ENCODE measurements around the gene FAAH2. TPM values are rescaled to one million over a fixed set of nuclear protein-coding genes. Genes with fewer than 3 reads are reported as not detected.
"Not testable (repeated sequence)": the region's sequence is repeated elsewhere in the genome, so short reads cannot be mapped to it uniquely, and the experiment has no call there.

Gene FAAH2
- total RNA-seq, 1 donor from 2014 or later, result 3.1 TPM

GRCh38 chrX:57379296-57379695, 92.8 kb downstream of the FAAH2 start:
- ChIA-PET POLR2A (no interaction called here), CTCF (no interaction called here)
- intact Hi-C loops (cut with micrococcal nuclease), result no loop called here
- Mint-ChIP-seq H3K4me1 (no peaks in the 10 kb centered on the region), H3K36me3 (ENCODE audit: low read depth) (no peaks in the 10 kb centered on the region), H3K9me3 (no peaks in the 10 kb centered on the region), H3K27me3 (no peaks in the 10 kb centered on the region), H3K27ac (no peak overlapping the region), H3K4me3 (no peak overlapping the region)
- ATAC-seq (ENCODE audit: low read depth) (no peak), DNase-seq (no peak)
- TF ChIP-seq CTCF (IDR thresholded peaks at IDR 0.05), result no peak

GRCh38 chrX:57380026-57380796, 93.7 kb downstream of the FAAH2 start:
- Mint-ChIP-seq H3K9me3 (no peaks in the 10 kb centered on the region), H3K4me1 (no peaks in the 10 kb centered on the region), H3K27ac (no peak overlapping the region), H3K4me3 (no peak overlapping the region), H3K36me3 (ENCODE audit: low read depth) (no peaks in the 10 kb centered on the region), H3K27me3 (no peaks in the 10 kb centered on the region)
- intact Hi-C loops (cut with micrococcal nuclease), result no loop called here
- POLR2A ChIA-PET, result no interaction called here
- CTCF ChIA-PET, result no interaction called here
- no peak for DNase-seq
- no peak for TF ChIP-seq CTCF (IDR thresholded peaks at IDR 0.05)
- ATAC-seq (ENCODE audit: low read depth), result no peak

GRCh38 chrX:57394162-57394561, 107.7 kb downstream of the FAAH2 start:
- POLR2A ChIA-PET; H3K9me3 Mint-ChIP-seq; CTCF ChIA-PET; H3K27me3 Mint-ChIP-seq; ATAC-seq (ENCODE audit: low read depth); H3K4me1 Mint-ChIP-seq; H3K27ac Mint-ChIP-seq; DNase-seq; H3K4me3 Mint-ChIP-seq; intact Hi-C loops (cut with micrococcal nuclease); H3K36me3 Mint-ChIP-seq (ENCODE audit: low read depth): not testable (repeated sequence)

GRCh38 chrX:57403191-57403590, 116.7 kb downstream of the FAAH2 start:
- ATAC-seq (ENCODE audit: low read depth); H3K36me3 Mint-ChIP-seq (ENCODE audit: low read depth); H3K27me3 Mint-ChIP-seq; H3K4me3 Mint-ChIP-seq; DNase-seq; POLR2A ChIA-PET; CTCF ChIA-PET; H3K27ac Mint-ChIP-seq; H3K9me3 Mint-ChIP-seq; intact Hi-C loops (cut with micrococcal nuclease); H3K4me1 Mint-ChIP-seq: not testable (repeated sequence)

- intact Hi-C loops (cut with micrococcal nuclease), result no loop called here
- Mint-ChIP-seq H3K36me3 (ENCODE audit: low read depth) (no peaks in the 10 kb centered on the region), H3K4me3 (no peak overlapping the region), H3K27ac (no peak overlapping the region), H3K4me1 (no peaks in the 10 kb centered on the region), H3K9me3 (peaks cover 8% of the 10 kb centered on the region), H3K27me3 (no peaks in the 10 kb centered on the region)
- ChIA-PET POLR2A (no interaction called here), CTCF (no interaction called here)
- no peak for TF ChIP-seq CTCF (IDR thresholded peaks at IDR 0.05)
- no peak for ATAC-seq (ENCODE audit: low read depth)
- DNase-seq, result no peak
Observed at GRCh38 chrX:57406149-57406548, 119.6 kb downstream of the FAAH2 start.

GRCh38 chrX:57417827-57418226, 131.3 kb downstream of the FAAH2 start:
- DNase-seq, result no peak
- ChIA-PET CTCF (no interaction called here), POLR2A (no interaction called here)
- Mint-ChIP-seq H3K27me3 (no peaks in the 10 kb centered on the region), H3K27ac (no peak overlapping the region), H3K4me1 (no peaks in the 10 kb centered on the region), H3K4me3 (no peak overlapping the region), H3K36me3 (ENCODE audit: low read depth) (no peaks in the 10 kb centered on the region), H3K9me3 (peaks cover 3% of the 10 kb centered on the region)
- no peak for TF ChIP-seq CTCF (IDR thresholded peaks at IDR 0.05)
- no peak for ATAC-seq (ENCODE audit: low read depth)
- intact Hi-C loops (cut with micrococcal nuclease), result no loop called here
